Regular cardiac myocyte (primary cell): ENCODE data around the gene CCN5. TPM values are rescaled to one million over a fixed set of nuclear protein-coding genes. Genes with fewer than 3 reads are reported as not detected.

Experiments
- total RNA-seq: library from RNA; depleted of rRNA; stranded (reverse); fragments of >200 nt; gene quantifications from 2 replicates; pipeline ENCODE4 v1.2.3, GENCODE V29; 2014

Gene CCN5
- under 0.01 and 3.7 TPM in 2 replicates for total RNA-seq

GRCh38 chr20:44714701-44715498 is at the start of gene CCN5:
TSS of gene CCN5 (plus strand) at chr20:44715369. CDS start at chr20:44715391, 22 bp downstream.

GRCh38 chr20:44745598-44746366 is 30.6 kb downstream of the CCN5 start, which contains the start of gene KCNK15:
TSS of gene KCNK15 (plus strand) at chr20:44745865. CDS start at chr20:44745911, 46 bp downstream.

Other genes starting within 250 kb of the CCN5 start
- 9.9 and 19.0 TPM in 2 replicates for gene TTPAL, start 239.5 kb upstream of the CCN5 start, total RNA-seq
- 128 and 143 TPM in 2 replicates for gene SERINC3, start 193.3 kb upstream of the CCN5 start, total RNA-seq
- gene PKIG, start 132.8 kb upstream of the CCN5 start, total RNA-seq = 42.8 and 74.4 TPM in 2 replicates
- gene ADA, start 63.7 kb upstream of the CCN5 start, total RNA-seq = 9.0 and 14.4 TPM in 2 replicates
- gene KCNK15, start 30.5 kb downstream of the CCN5 start, total RNA-seq = 0.19 and 4.8 TPM in 2 replicates
- not detected in 2 replicates for gene RIMS4, start 95.2 kb downstream of the CCN5 start, total RNA-seq
- 75.5 and 170 TPM in 2 replicates for gene YWHAB, start 170.3 kb downstream of the CCN5 start, total RNA-seq
- gene PABPC1L, start 194.7 kb downstream of the CCN5 start, total RNA-seq = 8.6 and 8.7 TPM in 2 replicates
- gene TOMM34, start 245.0 kb downstream of the CCN5 start, total RNA-seq = 23.4 and 40.5 TPM in 2 replicates